Measurements from ENCODE around the gene ABLIM3. TPM values are rescaled to one million over a fixed set of nuclear protein-coding genes. Genes with fewer than 3 reads are reported as not detected.

ABLIM3 gene
- total and polyA plus RNA-seq, 2 donors (not counting 3 experiments of a cell fraction or from before 2014, with no cell fraction given), result 16.7 to 42.1 TPM

- Histone ChIP-seq H3K9me1 (replicated peaks; ENCODE audit: control insufficient read depth, extremely low read depth, insufficient read depth, low read length) (no peaks in the 10 kb centered on the region), H3K4me3 (replicated peaks in 1 of 3; ENCODE audit: insufficient read depth in 1 of 3, low read depth in 1 of 3, low read length in 3 of 3) (no peak overlapping the region), H3K4me2 (ENCODE audit: insufficient read depth, low read length) (no peak overlapping the region), H3K36me3 (ENCODE audit: control insufficient read depth in 2 of 2, extremely low read depth in 1 of 2, insufficient read depth in 2 of 2, low read length in 2 of 2) (no peaks in the 10 kb centered on the region), H3K79me2 (ENCODE audit: control insufficient read depth, insufficient read depth, low read length) (no peaks in the 10 kb centered on the region), H3K27me3 (ENCODE audit: control insufficient read depth in 2 of 2, insufficient read depth in 2 of 2, low read length in 2 of 2) (no peaks in the 10 kb centered on the region), H3K27ac (ENCODE audit: insufficient read depth, low read depth, low read length) (no peak overlapping the region), H3K4me1 (ENCODE audit: control insufficient read depth, extremely low read depth, insufficient read depth, low read length) (no peaks in the 10 kb centered on the region), H2AFZ (ENCODE audit: low read depth, low read length) (no peak overlapping the region), H3K9me3 (replicated peaks; ENCODE audit: control insufficient read depth, insufficient read depth, low read length) (no peaks in the 10 kb centered on the region), H4K20me1 (replicated peaks; ENCODE audit: control insufficient read depth, extremely low read depth, insufficient read depth, low read length) (no peaks in the 10 kb centered on the region), H3K9ac (replicated peaks; ENCODE audit: extremely low read depth, insufficient read depth, low read length) (no peak overlapping the region)
- no peak for TF ChIP-seq POLR2AphosphoS5 (IDR thresholded peaks at IDR 0.05; ENCODE audit: insufficient read depth, low read depth, low read length)
- no peak for TF ChIP-seq JUN (IDR thresholded peaks at IDR 0.05; ENCODE audit: borderline replicate concordance, insufficient read depth, insufficient read length, low read depth)
- no peak for TF ChIP-seq POLR2A (IDR thresholded peaks at IDR 0.05; ENCODE audit: low read depth, low read length)
- CTCF ChIA-PET, result interaction anchor here (1.0 to 2.0 kb wide), 4 partner anchors 14 to 378 kb away, joined by 3 to 8 read pairs (median 5); no protein-coding TSS in a partner anchor
- DNase-seq (ENCODE audit: low read depth, low spot score) (no peak), FAIRE-seq (no peak)
- POLR2A ChIA-PET, result no interaction called here
- no TSS peak for BruUV-seq (replicated peaks)
- intact Hi-C loops (cut with micrococcal nuclease) (no loop called here), dilution Hi-C loops (cut with MboI; ENCODE audit: extremely low pct_ligation_motif_present, low sequenced_read_pairs) (loop anchor here (25.0 kb wide), 1 partner anchor 371 kb away; no protein-coding TSS in a partner anchor)
Observed at GRCh38 chr5:149108651-149109280, 32.5 kb upstream of the ABLIM3 start.

GRCh38 chr5:149110406-149110805 lies 30.9 kb upstream of the ABLIM3 start:
- H3K4me2 ChIP-seq (ENCODE audit: insufficient read depth, low read length), result no peak overlapping the region
- no peaks in the 10 kb centered on the region for H4K20me1 ChIP-seq (replicated peaks; ENCODE audit: control insufficient read depth, extremely low read depth, insufficient read depth, low read length)
- no peak for FAIRE-seq
- no peaks in the 10 kb centered on the region for H3K9me3 ChIP-seq (replicated peaks; ENCODE audit: control insufficient read depth, insufficient read depth, low read length)
- no peak overlapping the region for H3K4me3 ChIP-seq (replicated peaks in 1 of 3; ENCODE audit: insufficient read depth in 1 of 3, low read depth in 1 of 3, low read length in 3 of 3)
- ChIA-PET CTCF (interaction anchor here (1.0 to 1.7 kb wide), 8 partner anchors 71 to 379 kb away, joined by 3 to 12 read pairs (median 3); no protein-coding TSS in a partner anchor), POLR2A (no interaction called here)
- H2AFZ ChIP-seq (ENCODE audit: low read depth, low read length), result no peak overlapping the region
- H3K36me3 ChIP-seq (ENCODE audit: control insufficient read depth in 2 of 2, extremely low read depth in 1 of 2, insufficient read depth in 2 of 2, low read length in 2 of 2), result no peaks in the 10 kb centered on the region
- H3K9me1 ChIP-seq (replicated peaks; ENCODE audit: control insufficient read depth, extremely low read depth, insufficient read depth, low read length), result no peaks in the 10 kb centered on the region
- H3K79me2 ChIP-seq (ENCODE audit: control insufficient read depth, insufficient read depth, low read length), result no peaks in the 10 kb centered on the region
- H3K4me1 ChIP-seq (ENCODE audit: control insufficient read depth, extremely low read depth, insufficient read depth, low read length), result peaks cover 6% of the 10 kb centered on the region
- BruUV-seq (replicated peaks), result no TSS peak
- TF ChIP-seq GATA2 (IDR thresholded peaks at IDR 0.05; ENCODE audit: insufficient read depth, insufficient read length, low read depth, low read length), result no peak
- TF ChIP-seq MYC (IDR thresholded peaks at IDR 0.05; ENCODE audit: low read depth, low read length), result no peak
- no peak for TF ChIP-seq JUN (IDR thresholded peaks at IDR 0.05; ENCODE audit: borderline replicate concordance, insufficient read depth, insufficient read length, low read depth)
- no peak for TF ChIP-seq FOS (IDR thresholded peaks at IDR 0.05; ENCODE audit: borderline replicate concordance, insufficient read depth, low read length)
- TF ChIP-seq POLR2AphosphoS5 (IDR thresholded peaks at IDR 0.05; ENCODE audit: insufficient read depth, low read depth, low read length), result no peak
- no peak for TF ChIP-seq MAX (IDR thresholded peaks at IDR 0.05; ENCODE audit: insufficient read depth, insufficient read length)
- TF ChIP-seq EZH2 (IDR thresholded peaks at IDR 0.05; ENCODE audit: borderline replicate concordance, low read depth, low read length, severe bottlenecking), result no peak
- TF ChIP-seq, protein P1, sequence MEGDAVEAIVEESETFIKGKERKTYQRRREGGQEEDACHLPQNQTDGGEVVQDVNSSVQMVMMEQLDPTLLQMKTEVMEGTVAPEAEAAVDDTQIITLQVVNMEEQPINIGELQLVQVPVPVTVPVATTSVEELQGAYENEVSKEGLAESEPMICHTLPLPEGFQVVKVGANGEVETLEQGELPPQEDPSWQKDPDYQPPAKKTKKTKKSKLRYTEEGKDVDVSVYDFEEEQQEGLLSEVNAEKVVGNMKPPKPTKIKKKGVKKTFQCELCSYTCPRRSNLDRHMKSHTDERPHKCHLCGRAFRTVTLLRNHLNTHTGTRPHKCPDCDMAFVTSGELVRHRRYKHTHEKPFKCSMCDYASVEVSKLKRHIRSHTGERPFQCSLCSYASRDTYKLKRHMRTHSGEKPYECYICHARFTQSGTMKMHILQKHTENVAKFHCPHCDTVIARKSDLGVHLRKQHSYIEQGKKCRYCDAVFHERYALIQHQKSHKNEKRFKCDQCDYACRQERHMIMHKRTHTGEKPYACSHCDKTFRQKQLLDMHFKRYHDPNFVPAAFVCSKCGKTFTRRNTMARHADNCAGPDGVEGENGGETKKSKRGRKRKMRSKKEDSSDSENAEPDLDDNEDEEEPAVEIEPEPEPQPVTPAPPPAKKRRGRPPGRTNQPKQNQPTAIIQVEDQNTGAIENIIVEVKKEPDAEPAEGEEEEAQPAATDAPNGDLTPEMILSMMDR (IDR thresholded peaks at IDR 0.05; ENCODE audit: extremely low read depth in 1 of 2, insufficient read depth in 1 of 2, low read depth in 1 of 2, low read length in 2 of 2), result no peak
- no peak for TF ChIP-seq POLR2A (IDR thresholded peaks at IDR 0.05; ENCODE audit: low read depth, low read length)
- dilution Hi-C loops (cut with MboI; ENCODE audit: extremely low pct_ligation_motif_present, low sequenced_read_pairs) (loop anchor here (25.0 kb wide), 1 partner anchor 373 kb away; no protein-coding TSS in a partner anchor), intact Hi-C loops (cut with micrococcal nuclease) (loop anchor here (5.0 kb wide), 1 partner anchor 303 kb away; no protein-coding TSS in a partner anchor)
- H3K9ac ChIP-seq (replicated peaks; ENCODE audit: extremely low read depth, insufficient read depth, low read length), result no peak overlapping the region
- no peak for DNase-seq (ENCODE audit: low read depth, low spot score)
- H3K27me3 ChIP-seq (ENCODE audit: control insufficient read depth in 2 of 2, insufficient read depth in 2 of 2, low read length in 2 of 2), result no peaks in the 10 kb centered on the region
- H3K27ac ChIP-seq (ENCODE audit: insufficient read depth, low read depth, low read length), result no peak overlapping the region
